Right atrium auricular region (tissue), 2 donors: ENCODE data around the gene AOPEP. TPM values are rescaled to one million over a fixed set of nuclear protein-coding genes. Genes with fewer than 3 reads are reported as not detected.
"Not testable (repeated sequence)": the region's sequence is repeated elsewhere in the genome, so short reads cannot be mapped to it uniquely, and the experiment has no call there.

Experiments used
- DNase-seq: peaks from one replicate; pipeline ENCODE4 v3.0.0-alpha.2; 2019; ENCODE audit warnings: low spot score
- H3K27ac ChIP-seq, 2 donors: fragments of 200-600 bp; sonication (generic); 1 replicate in 1 of 2; 2 replicates in 1 of 2; pipeline ENCODE4 v1.5.1; 2016 to 2019
- H3K27me3 ChIP-seq, 2 donors: fragments of 200-600 bp; sonication (generic); one replicate each; pipeline versions ENCODE4 v1.5.1 to v1.6.0; 2017 to 2019
- H3K36me3 ChIP-seq: fragments of 200-600 bp; sonication (generic); one replicate; pipeline ENCODE4 v1.5.1; 2016
- H3K4me1 ChIP-seq, 2 donors: fragments of 200-600 bp; sonication (generic); one replicate each; pipeline versions ENCODE4 v1.5.1 to v1.6.0; 2017 to 2019
- H3K4me3 ChIP-seq, 2 donors: fragments of 200-600 bp; sonication (generic); 1 replicate in 1 of 2; 2 replicates in 1 of 2; pipeline ENCODE4 v1.5.1; 2017 to 2019; ENCODE audit warnings: mild to moderate bottlenecking in 1 of 2, moderate library complexity in 1 of 2
- H3K9me3 ChIP-seq, 2 donors: fragments of 200-600 bp; sonication (generic); one replicate each; pipeline ENCODE4 v1.5.1; 2019
- total RNA-seq, 2 donors: library from RNA; depleted of rRNA; stranded (reverse); fragments of >200 nt; gene quantifications; one replicate each; pipeline ENCODE4 v1.1.0, GENCODE V29; 2016
- TF ChIP-seq, protein P1 (sequence below), 2 donors: fragments of 200-600 bp; sonication (generic); IDR thresholded peaks; one replicate each; pipeline ENCODE4 v1.5.1; 2019; ENCODE audit warnings: antibody characterized with exemption in 2 of 2

Gene AOPEP
- total RNA-seq, 2 donors from 2014 or later = 262 to 314 TPM

DNA sequence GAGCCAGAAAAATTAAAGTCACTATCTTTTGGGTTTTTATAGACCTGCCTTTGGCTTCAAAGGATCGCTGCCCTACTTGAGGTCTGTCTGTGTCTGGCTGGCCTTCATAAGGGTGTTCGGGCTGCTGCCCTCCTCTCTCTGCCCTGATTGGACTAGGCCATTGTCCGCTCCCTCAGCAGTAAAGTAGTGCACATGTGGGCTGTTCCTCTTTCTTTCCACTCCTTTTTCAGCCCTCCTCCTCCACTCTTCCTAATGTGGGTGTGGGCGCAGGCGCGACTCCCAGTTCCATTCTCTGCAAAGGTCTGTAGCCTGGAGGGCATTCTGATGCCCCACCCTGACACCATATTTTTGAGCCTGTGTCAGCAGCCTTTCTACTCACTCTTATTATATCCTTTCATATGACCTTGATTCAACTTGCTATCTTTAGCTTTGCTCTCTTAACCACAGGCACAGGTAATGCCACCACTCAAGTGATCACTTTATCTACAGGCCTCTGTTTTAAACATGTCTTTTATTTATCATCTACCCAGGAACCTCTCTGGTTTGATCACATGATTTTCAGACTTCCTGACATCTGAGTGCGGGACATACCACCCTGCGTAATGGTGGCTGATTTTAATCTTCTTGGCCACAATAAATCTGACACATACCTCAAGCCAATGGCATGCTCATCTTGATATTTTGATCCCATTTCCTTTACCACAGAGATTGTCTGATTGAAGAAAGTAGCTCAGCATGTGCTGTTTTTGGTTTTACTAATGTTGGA is 144.5 kb downstream of the AOPEP start:
- Histone ChIP-seq H3K27me3 (no peaks in the 10 kb centered on the region), H3K4me3 (no peak overlapping the region), H3K9me3 (no peaks in the 10 kb centered on the region), H3K36me3 (no peaks in the 10 kb centered on the region), H3K27ac (peak overlapping the region; percentile 79 to 86), H3K4me1 (peaks cover 0 to 79% of the 10 kb centered on the region in 2 donors)
- TF ChIP-seq, protein P1, sequence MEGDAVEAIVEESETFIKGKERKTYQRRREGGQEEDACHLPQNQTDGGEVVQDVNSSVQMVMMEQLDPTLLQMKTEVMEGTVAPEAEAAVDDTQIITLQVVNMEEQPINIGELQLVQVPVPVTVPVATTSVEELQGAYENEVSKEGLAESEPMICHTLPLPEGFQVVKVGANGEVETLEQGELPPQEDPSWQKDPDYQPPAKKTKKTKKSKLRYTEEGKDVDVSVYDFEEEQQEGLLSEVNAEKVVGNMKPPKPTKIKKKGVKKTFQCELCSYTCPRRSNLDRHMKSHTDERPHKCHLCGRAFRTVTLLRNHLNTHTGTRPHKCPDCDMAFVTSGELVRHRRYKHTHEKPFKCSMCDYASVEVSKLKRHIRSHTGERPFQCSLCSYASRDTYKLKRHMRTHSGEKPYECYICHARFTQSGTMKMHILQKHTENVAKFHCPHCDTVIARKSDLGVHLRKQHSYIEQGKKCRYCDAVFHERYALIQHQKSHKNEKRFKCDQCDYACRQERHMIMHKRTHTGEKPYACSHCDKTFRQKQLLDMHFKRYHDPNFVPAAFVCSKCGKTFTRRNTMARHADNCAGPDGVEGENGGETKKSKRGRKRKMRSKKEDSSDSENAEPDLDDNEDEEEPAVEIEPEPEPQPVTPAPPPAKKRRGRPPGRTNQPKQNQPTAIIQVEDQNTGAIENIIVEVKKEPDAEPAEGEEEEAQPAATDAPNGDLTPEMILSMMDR (IDR thresholded peaks at IDR 0.05) = no peak
- DNase-seq = no peak

DNA sequence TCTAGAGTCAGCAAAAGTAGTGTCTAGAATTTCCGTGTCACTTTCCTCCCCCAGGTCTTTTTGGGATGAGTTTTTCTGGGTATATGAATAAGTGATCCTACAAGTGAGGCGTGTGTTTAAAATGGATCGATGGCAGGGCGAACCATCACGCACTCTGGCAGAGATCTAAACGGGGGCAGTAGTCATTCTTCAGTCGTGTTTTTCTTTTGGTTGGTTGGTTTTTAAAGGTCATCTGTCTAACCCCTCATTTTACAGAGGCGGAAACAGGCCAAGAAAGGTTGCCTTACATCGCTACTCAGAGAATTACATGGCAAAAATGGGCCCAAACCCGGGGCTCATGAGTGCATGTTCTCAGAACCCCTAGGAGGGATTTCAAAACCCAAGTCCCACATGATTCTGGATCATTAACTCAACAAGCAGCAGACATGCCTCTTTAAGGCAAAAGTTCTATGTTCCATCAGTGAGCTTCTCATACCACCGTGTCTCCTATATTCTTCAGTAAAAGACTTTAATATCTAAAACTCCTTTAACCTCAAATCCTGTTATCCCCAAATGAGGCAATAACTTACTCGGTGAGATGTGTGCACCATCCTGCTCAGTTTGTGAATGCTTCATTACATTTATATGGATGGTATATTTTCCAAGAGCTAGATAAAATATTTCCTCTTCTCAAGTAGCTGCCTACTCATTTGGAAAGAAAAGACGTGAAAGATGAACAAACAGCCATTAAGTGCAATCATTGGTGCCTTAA is 145.8 kb downstream of the AOPEP start:
- Histone ChIP-seq H3K36me3 (no peaks in the 10 kb centered on the region), H3K9me3 (no peaks in the 10 kb centered on the region), H3K4me1 (peaks cover 0 to 66% of the 10 kb centered on the region in 2 donors), H3K27me3 (no peaks in the 10 kb centered on the region), H3K27ac (peak overlapping the region; percentile 79 to 86), H3K4me3 (no peak overlapping the region)
- TF ChIP-seq, protein P1 (IDR thresholded peaks at IDR 0.05) = no peak
- DNase-seq = no peak

- no peaks in the 10 kb centered on the region for H3K9me3 ChIP-seq
- H3K27ac ChIP-seq = peak overlapping the region; percentile 79 to 86
- no peaks in the 10 kb centered on the region for H3K36me3 ChIP-seq
- no peaks in the 10 kb centered on the region for H3K27me3 ChIP-seq
- H3K4me1 ChIP-seq = peaks cover 0 to 58% of the 10 kb centered on the region in 2 donors
- TF ChIP-seq, protein P1 (IDR thresholded peaks at IDR 0.05) = no peak
- no peak for DNase-seq
- no peak overlapping the region for H3K4me3 ChIP-seq
Measured at GRCh38 chr9:94872891-94873511, 146.5 kb downstream of the AOPEP start.

DNA sequence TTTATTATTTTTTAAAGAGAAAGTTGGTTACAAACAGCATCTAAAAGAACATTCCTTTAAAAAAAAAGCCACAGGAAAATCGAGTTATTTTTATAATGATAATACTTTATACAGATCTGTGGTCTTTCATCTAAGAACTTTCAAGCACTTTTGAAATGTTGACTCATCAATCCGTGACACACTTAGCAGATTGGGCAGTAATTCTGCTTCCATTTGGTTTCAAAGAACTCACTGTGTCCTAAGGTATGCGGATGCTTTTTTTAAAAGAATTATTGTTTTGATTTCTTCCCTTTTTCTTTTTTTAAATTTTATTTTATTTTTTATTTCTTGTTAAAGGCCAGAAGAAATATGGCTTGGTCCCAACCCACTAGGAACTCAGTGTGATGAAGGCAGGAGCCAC is 147.8 kb downstream of the AOPEP start:
- H3K4me3 ChIP-seq = no peak overlapping the region
- H3K9me3 ChIP-seq = no peaks in the 10 kb centered on the region
- DNase-seq = no peak
- H3K27me3 ChIP-seq = no peaks in the 10 kb centered on the region
- TF ChIP-seq, protein P1 (IDR thresholded peaks at IDR 0.05) = no peak
- peaks cover 0 to 45% of the 10 kb centered on the region in 2 donors for H3K4me1 ChIP-seq
- H3K27ac ChIP-seq = peak overlapping the region; percentile 79 to 86
- no peaks in the 10 kb centered on the region for H3K36me3 ChIP-seq

GRCh38 chr9:94875300-94876020 is 149.0 kb downstream of the AOPEP start:
- no peak for DNase-seq
- Histone ChIP-seq H3K4me1 (peaks cover 0 to 40% of the 10 kb centered on the region in 2 donors), H3K36me3 (no peaks in the 10 kb centered on the region), H3K4me3 (no peak overlapping the region), H3K9me3 (no peaks in the 10 kb centered on the region), H3K27ac (no peak overlapping the region), H3K27me3 (no peaks in the 10 kb centered on the region)
- TF ChIP-seq, protein P1 (IDR thresholded peaks at IDR 0.05) = no peak

DNA sequence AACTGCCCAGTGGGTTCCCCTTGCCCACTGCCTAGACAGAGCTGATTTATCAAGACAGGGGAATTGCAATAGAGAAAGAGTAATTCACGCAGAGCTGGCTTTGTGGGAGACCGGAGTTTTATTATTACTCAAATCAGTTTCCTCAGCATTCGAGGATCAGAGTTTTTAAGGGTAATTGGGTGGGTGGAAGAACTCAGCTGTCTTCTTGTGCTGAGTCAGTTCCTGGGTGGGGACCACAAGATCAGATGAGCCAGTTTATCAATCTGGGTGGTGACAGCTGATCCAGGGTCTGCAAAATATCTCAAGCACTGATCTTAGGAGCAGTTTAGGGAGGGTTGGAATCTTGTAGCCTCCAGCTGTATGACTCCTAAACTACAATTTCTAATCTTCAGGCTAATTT is 152.3 kb downstream of the AOPEP start:
- H3K36me3 ChIP-seq, H3K9me3 ChIP-seq, H3K27ac ChIP-seq, H3K4me3 ChIP-seq, DNase-seq, H3K27me3 ChIP-seq: not testable (repeated sequence)
- H3K4me1 ChIP-seq = peaks cover 0 to 33% of the 10 kb centered on the region in 2 donors
